ENCODE data around the gene LRIT2. TPM values are rescaled to one million over a fixed set of nuclear protein-coding genes. Genes with fewer than 3 reads are reported as not detected.

LRIT2 gene
- total RNA-seq, 1 experiment from 2014 or later, result not detected

- no peaks in the 10 kb centered on the region for H3K9me3 ChIP-seq (ENCODE audit: low read length)
- POLR2A ChIA-PET (ENCODE audit: unreplicated experiment), result no interaction called here
- no peaks in the 10 kb centered on the region for H4K20me1 ChIP-seq (ENCODE audit: low read length)
- ATAC-seq (no peak), DNase-seq (no peak)
- TF ChIP-seq EZH2 (IDR thresholded peaks at IDR 0.05; ENCODE audit: low read length, unreplicated experiment), result no peak
- TF ChIP-seq EZH2phosphoT487 (IDR thresholded peaks at IDR 0.05; ENCODE audit: borderline replicate concordance, low read length), result no peak
- TF ChIP-seq CTCF (conservative IDR thresholded peaks at IDR 0.05; ENCODE audit: low read depth, low read length), result no peak
- no peaks in the 10 kb centered on the region for H3K9me2 ChIP-seq (replicated peaks; ENCODE audit: low read length)
- intact Hi-C loops (cut with micrococcal nuclease), result no loop called here
- no peaks in the 10 kb centered on the region for H3F3A ChIP-seq (ENCODE audit: low read length, unreplicated experiment)
- H3K4me1 ChIP-seq (ENCODE audit: insufficient read depth, low read length), result no peaks in the 10 kb centered on the region
- CTCF ChIA-PET, result no interaction called here
- H3K36me3 ChIP-seq (ENCODE audit: low read depth, low read length), result no peaks in the 10 kb centered on the region
- H3K4me3 ChIP-seq (ENCODE audit: low read length), result no peak overlapping the region
- no TSS peak for BruUV-seq (replicated peaks)
- no peaks in the 10 kb centered on the region for H3K79me2 ChIP-seq (ENCODE audit: low read length)
- H3K27ac ChIP-seq (ENCODE audit: low read length), result no peak overlapping the region
- no peak overlapping the region for H3K4me2 ChIP-seq (ENCODE audit: low read length)
- no peak overlapping the region for H2AFZ ChIP-seq (ENCODE audit: low read length)
- no peak overlapping the region for H3K9ac ChIP-seq (ENCODE audit: low read length)
- peaks cover 86% of the 10 kb centered on the region for H3K27me3 ChIP-seq (ENCODE audit: low read length)
Measured at GRCh38 chr10:84196083-84196482, 29.3 kb downstream of the LRIT2 start.

- no peak for ATAC-seq
Measured at GRCh38 chr10:84195044-84195830, 30.1 kb downstream of the LRIT2 start.

More at GRCh38 chr10:84195044-84195830, 30.1 kb downstream of the LRIT2 start:
- Histone ChIP-seq H3K79me2 (ENCODE audit: low read length) (no peaks in the 10 kb centered on the region), H3K9me3 (ENCODE audit: low read length) (no peaks in the 10 kb centered on the region), H2AFZ (ENCODE audit: low read length) (no peak overlapping the region), H3K27ac (ENCODE audit: low read length) (no peak overlapping the region), H3K4me2 (ENCODE audit: low read length) (no peak overlapping the region), H3K4me1 (ENCODE audit: insufficient read depth, low read length) (no peaks in the 10 kb centered on the region), H3K4me3 (ENCODE audit: low read length) (no peak overlapping the region), H3K27me3 (ENCODE audit: low read length) (peaks cover 85% of the 10 kb centered on the region), H3K36me3 (ENCODE audit: low read depth, low read length) (no peaks in the 10 kb centered on the region), H4K20me1 (ENCODE audit: low read length) (no peaks in the 10 kb centered on the region), H3K9me2 (replicated peaks; ENCODE audit: low read length) (no peaks in the 10 kb centered on the region), H3F3A (ENCODE audit: low read length, unreplicated experiment) (no peaks in the 10 kb centered on the region), H3K9ac (ENCODE audit: low read length) (no peak overlapping the region)
- BruUV-seq (replicated peaks), result no TSS peak
- DNase-seq, result no peak
- CTCF ChIA-PET, result no interaction called here
- intact Hi-C loops (cut with micrococcal nuclease), result no loop called here
- POLR2A ChIA-PET (ENCODE audit: unreplicated experiment), result no interaction called here
- TF ChIP-seq EZH2phosphoT487 (IDR thresholded peaks at IDR 0.05; ENCODE audit: borderline replicate concordance, low read length) (no peak), EZH2 (IDR thresholded peaks at IDR 0.05; ENCODE audit: low read length, unreplicated experiment) (no peak), CTCF (conservative IDR thresholded peaks at IDR 0.05; ENCODE audit: low read depth, low read length) (no peak)

Measured in PC-3 (cell line).